Effector memory CD4-positive, alpha-beta T cell (primary cell): ENCODE data around the gene NF2.

Source experiments
- DNase-seq, 3 donors: peaks; one replicate each; pipeline ENCODE4 v3.0.0-alpha.2; 2020
- H3K27ac ChIP-seq: 2 replicates; pipeline ENCODE4 v1.7.0; 2013; ENCODE audit warnings: mild to moderate bottlenecking, low read length, moderate library complexity; ENCODE audit not compliant: insufficient read depth, poor library complexity, severe bottlenecking
- H3K27me3 ChIP-seq: replicated peaks from 2 replicates; pipeline ENCODE4 v1.7.0; 2013; ENCODE audit warnings: mild to moderate bottlenecking, low read length; ENCODE audit not compliant: insufficient read depth, control insufficient read depth, poor library complexity, severe bottlenecking
- H3K36me3 ChIP-seq: 2 replicates; pipeline ENCODE4 v1.7.0; 2013; ENCODE audit warnings: mild to moderate bottlenecking, low read length, moderate library complexity; ENCODE audit not compliant: control insufficient read depth, insufficient read depth
- H3K4me1 ChIP-seq: 2 replicates; pipeline ENCODE4 v1.7.0; 2013; ENCODE audit warnings: low read length, mild to moderate bottlenecking; ENCODE audit not compliant: control insufficient read depth, insufficient read depth, poor library complexity, severe bottlenecking
- H3K4me3 ChIP-seq: 2 replicates; pipeline ENCODE4 v1.7.0; 2013; ENCODE audit warnings: low read length, low read depth, mild to moderate bottlenecking; ENCODE audit not compliant: insufficient read depth, poor library complexity, severe bottlenecking
- H3K9me3 ChIP-seq: 2 replicates; pipeline ENCODE4 v1.7.0; 2013; ENCODE audit warnings: mild to moderate bottlenecking, low read length, moderate library complexity; ENCODE audit not compliant: control insufficient read depth

Gene NF2

DNA sequence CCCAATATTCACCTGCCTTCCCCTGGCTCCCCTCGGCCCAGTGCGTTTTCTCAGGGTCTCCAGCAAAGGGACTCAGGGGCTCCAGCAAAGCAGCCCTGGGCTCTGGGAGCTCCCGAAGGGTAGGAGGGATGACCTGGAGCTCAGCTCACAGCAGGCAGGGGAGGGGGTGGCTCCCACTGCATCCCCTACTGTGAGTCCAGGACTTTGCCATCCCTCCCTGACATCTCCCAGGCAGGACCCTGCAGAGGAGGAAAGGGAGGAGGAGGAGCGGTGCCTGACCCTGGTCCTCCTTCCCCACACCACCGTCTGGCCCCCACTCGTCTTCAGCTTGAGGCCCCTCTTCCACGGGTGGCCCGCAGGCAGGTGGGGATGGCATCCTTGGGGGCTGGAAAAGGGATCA lies 121.4 kb downstream of the NF2 start:
- no peak for DNase-seq
- Histone ChIP-seq H3K27me3 (peaks cover 8% of the 10 kb centered on the region), H3K4me1 (no peaks in the 10 kb centered on the region), H3K9me3 (no peaks in the 10 kb centered on the region), H3K36me3 (no peaks in the 10 kb centered on the region), H3K27ac (no peak overlapping the region), H3K4me3 (no peak overlapping the region)

- Histone ChIP-seq H3K4me1 (no peaks in the 10 kb centered on the region), H3K4me3 (no peak overlapping the region), H3K27me3 (peaks cover 4% of the 10 kb centered on the region), H3K9me3 (no peaks in the 10 kb centered on the region), H3K27ac (no peak overlapping the region), H3K36me3 (no peaks in the 10 kb centered on the region)
- DNase-seq = no peak
These were observed 122.7 kb downstream of the NF2 start for GRCh38 chr22:29726106-29726505.

GRCh38 chr22:29726512-29727130 lies 123.2 kb downstream of the NF2 start:
- no peaks in the 10 kb centered on the region for H3K27me3 ChIP-seq

GRCh38 chr22:29727131-29727523 lies 123.7 kb downstream of the NF2 start:
- H3K4me1 ChIP-seq = no peaks in the 10 kb centered on the region
- H3K9me3 ChIP-seq = no peaks in the 10 kb centered on the region
- H3K36me3 ChIP-seq = no peaks in the 10 kb centered on the region
- no peak overlapping the region for H3K27ac ChIP-seq
- no peaks in the 10 kb centered on the region for H3K27me3 ChIP-seq
- DNase-seq = no peak
- no peak overlapping the region for H3K4me3 ChIP-seq

More at GRCh38 chr22:29726512-29727130, 123.2 kb downstream of the NF2 start:
- Histone ChIP-seq H3K4me1 (no peaks in the 10 kb centered on the region), H3K27ac (no peak overlapping the region), H3K9me3 (no peaks in the 10 kb centered on the region), H3K4me3 (no peak overlapping the region), H3K36me3 (no peaks in the 10 kb centered on the region)
- no peak for DNase-seq

- peaks cover 5% of the 10 kb centered on the region for H3K36me3 ChIP-seq
- no peak for DNase-seq
- H3K9me3 ChIP-seq = no peaks in the 10 kb centered on the region
- no peaks in the 10 kb centered on the region for H3K27me3 ChIP-seq
- no peaks in the 10 kb centered on the region for H3K4me1 ChIP-seq
- H3K4me3 ChIP-seq = no peak overlapping the region
- H3K27ac ChIP-seq = no peak overlapping the region
These were observed 125.7 kb downstream of the NF2 start for GRCh38 chr22:29729161-29729560.

DNA sequence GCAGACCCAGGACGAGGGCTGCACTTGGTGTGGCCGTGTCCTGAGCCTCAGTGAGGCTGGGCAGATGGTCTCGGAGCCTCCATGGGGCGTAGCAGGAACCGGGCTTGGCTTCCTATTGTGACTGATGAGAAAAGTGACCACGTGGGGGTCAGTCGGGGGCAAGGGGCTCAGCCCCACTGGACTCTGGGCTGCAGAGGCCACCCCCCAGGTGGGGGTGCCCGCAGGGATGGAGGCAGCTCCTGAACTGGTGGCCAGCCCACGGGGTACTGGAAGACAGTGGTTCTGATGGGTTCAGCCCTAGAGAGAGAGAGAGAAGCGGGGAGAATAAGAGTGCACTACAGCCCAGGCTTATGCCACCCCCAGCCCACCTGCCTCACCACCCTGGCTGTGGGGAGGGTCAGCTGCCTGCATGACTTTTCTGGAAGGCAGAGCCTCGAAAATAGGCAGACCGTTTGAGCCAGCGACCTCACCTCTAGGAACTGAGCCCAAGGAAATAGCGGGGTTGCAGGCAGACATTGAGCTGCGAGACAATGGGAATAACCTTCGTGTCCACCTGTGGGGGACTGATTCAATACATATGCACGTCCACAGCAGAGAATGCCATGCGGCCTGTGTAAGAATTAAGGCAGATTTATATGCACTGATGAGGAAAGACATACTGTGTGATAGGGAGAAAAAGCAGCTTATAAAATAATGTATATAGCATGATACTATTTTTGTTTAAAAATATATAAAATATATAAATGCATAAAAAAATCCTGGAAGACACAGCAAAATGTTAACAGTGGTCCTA lies 127.8 kb downstream of the NF2 start:
- no peak for DNase-seq
- Histone ChIP-seq H3K27ac (no peak overlapping the region), H3K9me3 (no peaks in the 10 kb centered on the region), H3K27me3 (no peaks in the 10 kb centered on the region), H3K4me3 (no peak overlapping the region), H3K36me3 (peaks cover 8% of the 10 kb centered on the region), H3K4me1 (no peaks in the 10 kb centered on the region)

- Histone ChIP-seq H3K9me3 (no peaks in the 10 kb centered on the region), H3K27ac (no peak overlapping the region), H3K4me1 (no peaks in the 10 kb centered on the region), H3K36me3 (peaks cover 8% of the 10 kb centered on the region), H3K4me3 (no peak overlapping the region), H3K27me3 (no peaks in the 10 kb centered on the region)
- no peak for DNase-seq
These were observed 129.4 kb downstream of the NF2 start for GRCh38 chr22:29732883-29733282.

- no peak overlapping the region for H3K4me3 ChIP-seq
- DNase-seq = no peak
- no peak overlapping the region for H3K27ac ChIP-seq
- peaks cover 8% of the 10 kb centered on the region for H3K36me3 ChIP-seq
- H3K27me3 ChIP-seq = no peaks in the 10 kb centered on the region
- H3K4me1 ChIP-seq = no peaks in the 10 kb centered on the region
- H3K9me3 ChIP-seq = no peaks in the 10 kb centered on the region
These were observed 130.1 kb downstream of the NF2 start for GRCh38 chr22:29733362-29734201.

GRCh38 chr22:29734406-29734805 lies 131.0 kb downstream of the NF2 start:
- H3K27me3 ChIP-seq = no peaks in the 10 kb centered on the region
- H3K9me3 ChIP-seq = no peaks in the 10 kb centered on the region
- no peaks in the 10 kb centered on the region for H3K4me1 ChIP-seq
- H3K27ac ChIP-seq = no peak overlapping the region
- peaks cover 13% of the 10 kb centered on the region for H3K36me3 ChIP-seq
- no peak for DNase-seq
- no peak overlapping the region for H3K4me3 ChIP-seq

DNA sequence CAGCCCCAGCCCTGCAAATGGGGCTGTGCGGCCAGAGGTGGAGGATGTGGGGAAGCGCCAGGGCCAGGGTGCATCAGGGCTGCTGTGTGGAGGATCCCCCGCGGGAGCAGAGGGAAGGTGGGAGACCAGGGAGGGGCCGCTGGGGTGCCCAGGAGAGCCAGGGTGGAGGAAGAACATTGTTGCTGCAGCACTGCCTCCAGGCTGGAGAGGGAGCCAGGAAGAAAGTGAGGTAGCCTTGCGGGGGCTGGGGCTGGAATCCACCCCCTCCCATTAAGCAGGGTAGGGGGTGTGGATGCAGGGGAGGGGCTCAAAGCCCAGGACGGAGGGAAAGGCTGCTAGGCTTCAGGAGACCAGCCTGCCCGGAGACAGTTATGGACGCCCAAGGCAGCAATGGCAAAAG lies 131.4 kb downstream of the NF2 start:
- Histone ChIP-seq H3K27me3 (no peaks in the 10 kb centered on the region), H3K36me3 (peaks cover 17% of the 10 kb centered on the region), H3K4me1 (no peaks in the 10 kb centered on the region), H3K4me3 (no peak overlapping the region), H3K27ac (no peak overlapping the region), H3K9me3 (no peaks in the 10 kb centered on the region)
- no peak for DNase-seq
